ENCODE measurements around the gene CDIP1. TPM values are rescaled to one million over a fixed set of nuclear protein-coding genes. Genes with fewer than 3 reads are reported as not detected.

The CDIP1 gene
- total RNA-seq, 1 experiment from 2014 or later = 49.7 TPM

DNA sequence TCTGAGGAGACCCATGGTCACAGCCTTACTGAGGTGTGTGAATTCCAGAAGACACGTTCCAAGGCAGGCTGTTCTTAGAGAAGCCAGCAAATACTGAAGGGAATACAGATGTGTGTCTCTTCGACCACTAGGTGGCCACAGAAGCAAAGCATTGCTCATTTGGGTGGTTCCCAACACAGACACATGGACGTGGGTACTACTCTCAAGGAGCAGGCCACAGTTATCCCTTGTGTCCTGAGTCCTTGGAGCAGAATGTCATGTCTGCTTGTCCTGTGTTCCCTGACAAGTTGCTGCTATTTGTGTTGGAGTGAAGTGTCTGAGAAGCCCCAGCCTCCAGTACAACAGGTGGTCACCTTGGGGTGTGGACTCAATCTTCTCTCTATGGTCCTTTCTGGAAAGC lies 32.1 kb downstream of the CDIP1 start:
- Mint-ChIP-seq H3K27me3 (ENCODE audit: low read depth) (no peaks in the 10 kb centered on the region), H3K36me3 (ENCODE audit: insufficient read depth in 1 of 3, low read depth in 3 of 3) (peaks cover 6 to 38% (median 29%) of the 10 kb centered on the region in 3 experiments; a peak in 6 of 7 replicates), H3K27ac (peak overlapping the region in 1 of 3 experiments; percentile 13; a peak in 1 of 7 replicates), H3K9me3 (no peaks in the 10 kb centered on the region), H3K4me1 (peaks cover 13 to 17% of the 10 kb centered on the region in 2 experiments), H3K4me3 (no peak overlapping the region)
- peak overlapping the region; percentile 10 for H4K5ac ChIP-seq (ENCODE audit: insufficient read length, low read depth, low read length)
- DNase-seq = peak; percentile 71
- WGBS (ENCODE audit: extremely low coverage, insufficient read length, low lambda C conversion rate) = no CpG with 5 or more reads among the region's 3 CpGs
- H3K79me1 ChIP-seq (ENCODE audit: insufficient read depth, low read depth, low read length, poor library complexity, severe bottlenecking) = no peaks in the 10 kb centered on the region
- no peak overlapping the region for H3T11ph ChIP-seq (ENCODE audit: low read length)
- H4K20me1 ChIP-seq (ENCODE audit: control insufficient read depth, insufficient read depth, insufficient read length) = no peaks in the 10 kb centered on the region
- no peak overlapping the region for H2BK15ac ChIP-seq (ENCODE audit: low read depth, low read length)
- no peak overlapping the region for H4K8ac ChIP-seq (replicated peaks; ENCODE audit: insufficient read length, low read depth, low read length)
- H3K23me2 ChIP-seq (ENCODE audit: insufficient read length, low read depth, low read length, poor library complexity, severe bottlenecking) = no peaks in the 10 kb centered on the region
- H3K27me3 ChIP-seq (ENCODE audit: insufficient read depth, low read length) = no peaks in the 10 kb centered on the region
- no peak overlapping the region for H2BK20ac ChIP-seq (ENCODE audit: low read depth, low read length, poor library complexity, severe bottlenecking)
- no peak overlapping the region for H3K23ac ChIP-seq (ENCODE audit: insufficient read length, low read depth, low read length)
- H3K56ac ChIP-seq (ENCODE audit: insufficient read length, low read depth, low read length) = no peak overlapping the region
- no peak overlapping the region for H2AK5ac ChIP-seq (ENCODE audit: insufficient read length, low read length)
- H3K4me2 ChIP-seq (ENCODE audit: insufficient read depth, insufficient read length, low read length) = no peak overlapping the region
- H3K27ac ChIP-seq (ENCODE audit: insufficient read length, low read depth, low read length) = no peak overlapping the region
- H2BK5ac ChIP-seq (ENCODE audit: insufficient read length, low read length) = no peak overlapping the region
- TF ChIP-seq, protein P1, sequence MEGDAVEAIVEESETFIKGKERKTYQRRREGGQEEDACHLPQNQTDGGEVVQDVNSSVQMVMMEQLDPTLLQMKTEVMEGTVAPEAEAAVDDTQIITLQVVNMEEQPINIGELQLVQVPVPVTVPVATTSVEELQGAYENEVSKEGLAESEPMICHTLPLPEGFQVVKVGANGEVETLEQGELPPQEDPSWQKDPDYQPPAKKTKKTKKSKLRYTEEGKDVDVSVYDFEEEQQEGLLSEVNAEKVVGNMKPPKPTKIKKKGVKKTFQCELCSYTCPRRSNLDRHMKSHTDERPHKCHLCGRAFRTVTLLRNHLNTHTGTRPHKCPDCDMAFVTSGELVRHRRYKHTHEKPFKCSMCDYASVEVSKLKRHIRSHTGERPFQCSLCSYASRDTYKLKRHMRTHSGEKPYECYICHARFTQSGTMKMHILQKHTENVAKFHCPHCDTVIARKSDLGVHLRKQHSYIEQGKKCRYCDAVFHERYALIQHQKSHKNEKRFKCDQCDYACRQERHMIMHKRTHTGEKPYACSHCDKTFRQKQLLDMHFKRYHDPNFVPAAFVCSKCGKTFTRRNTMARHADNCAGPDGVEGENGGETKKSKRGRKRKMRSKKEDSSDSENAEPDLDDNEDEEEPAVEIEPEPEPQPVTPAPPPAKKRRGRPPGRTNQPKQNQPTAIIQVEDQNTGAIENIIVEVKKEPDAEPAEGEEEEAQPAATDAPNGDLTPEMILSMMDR (conservative IDR thresholded peaks at IDR 0.05) = peak; percentile 86
- H3K4ac ChIP-seq (ENCODE audit: low read depth, low read length) = no peak overlapping the region
- no peak overlapping the region for H3K18ac ChIP-seq (ENCODE audit: insufficient read length, low read depth, low read length)
- no peak overlapping the region for H2BK12ac ChIP-seq (ENCODE audit: insufficient read length, low read depth, low read length)
- H3K79me2 ChIP-seq (ENCODE audit: insufficient read depth, low read length) = no peaks in the 10 kb centered on the region
- no peak overlapping the region for H2BK120ac ChIP-seq (ENCODE audit: low read depth, low read length, poor library complexity, severe bottlenecking)
- no peaks in the 10 kb centered on the region for H3K4me1 ChIP-seq (ENCODE audit: insufficient read depth, low read length)
- H3K9me3 ChIP-seq (ENCODE audit: control insufficient read depth, low read depth, low read length) = no peaks in the 10 kb centered on the region
- no peak overlapping the region for H3K9ac ChIP-seq (ENCODE audit: extremely low read depth, insufficient read length, low read length)
- no peak overlapping the region for H3K14ac ChIP-seq (ENCODE audit: insufficient read depth, low read length)
- H2AFZ ChIP-seq (ENCODE audit: low read length) = no peak overlapping the region
- no peak overlapping the region for H4K91ac ChIP-seq (ENCODE audit: insufficient read length, low read depth, low read length)
